GM12878 (cell line): Measurements from ENCODE around the gene RTN4RL1.

Experiments
- BACH1 ChIP-seq: fragments of 450-650 bp; IDR thresholded peaks from 2 replicates; pipeline ENCODE4 v1.6.1; 2017; ENCODE audit warnings: mild to moderate bottlenecking, borderline replicate concordance
- BHLHE40 ChIP-seq, 2 experiments: fragments of 450-650 bp in 1 of 2; IDR thresholded peaks; 2 replicates each; pipeline ENCODE4 v1.6.1; 2011 to 2017; ENCODE audit warnings: low read depth in 2 of 2, borderline replicate concordance in 1 of 2, improper control_type of control experiment in 1 of 2, low read length in 1 of 2, mild to moderate bottlenecking in 1 of 2
- CREM ChIP-seq: IDR thresholded peaks from 2 replicates; pipeline ENCODE4 v1.6.1; 2014; ENCODE audit warnings: antibody characterized with exemption, low read depth
- CTCF ChIP-seq, 3 experiments: IDR thresholded peaks in 2 of 3; conservative IDR thresholded peaks in 1 of 3; 2 replicates each; pipeline ENCODE4 v1.5.1; 2011; ENCODE audit warnings: low read depth in 3 of 3, low read length in 3 of 3, mild to moderate bottlenecking in 3 of 3, control low read depth in 2 of 3, moderate library complexity in 2 of 3, inconsistent platforms in 1 of 3, mixed read lengths in 1 of 3; ENCODE audit not compliant: control insufficient read depth in 2 of 3, insufficient read depth in 1 of 3; ENCODE audit errors: extremely low read depth in 1 of 3
- IRF3 ChIP-seq: fragments of 450-650 bp; IDR thresholded peaks from 2 replicates; pipeline ENCODE4 v1.6.1; 2014; ENCODE audit warnings: mild to moderate bottlenecking
- MEF2B ChIP-seq: fragments of 450-650 bp; IDR thresholded peaks from 2 replicates; pipeline ENCODE4 v1.6.1; 2018; ENCODE audit warnings: mild to moderate bottlenecking, moderate library complexity; ENCODE audit not compliant: partially characterized antibody, poor library complexity, severe bottlenecking
- MYC ChIP-seq: IDR thresholded peaks from 2 replicates; pipeline ENCODE4 v1.6.1; 2011; ENCODE audit warnings: mild to moderate bottlenecking, low read length, moderate library complexity, inconsistent platforms; ENCODE audit not compliant: insufficient read depth, insufficient replicate concordance, insufficient read length, severe bottlenecking
- PBX3 ChIP-seq: IDR thresholded peaks from 2 replicates; pipeline ENCODE4 v1.6.1; 2011; ENCODE audit warnings: mild to moderate bottlenecking, low read depth, low read length, moderate library complexity; ENCODE audit not compliant: insufficient replicate concordance
- RAD21 ChIP-seq: IDR thresholded peaks from 2 replicates; pipeline ENCODE4 v1.6.1; 2011; ENCODE audit warnings: mild to moderate bottlenecking, low read depth, low read length, moderate library complexity; ENCODE audit not compliant: insufficient read depth
- RBBP5 ChIP-seq: fragments of 200-600 bp; sonication (generic); conservative IDR thresholded peaks from 2 replicates; pipeline ENCODE4 v1.6.1; 2016
- SRF ChIP-seq, 2 experiments: IDR thresholded peaks; 2 replicates each; pipeline ENCODE4 v1.6.1; 2011; ENCODE audit warnings: low read depth in 2 of 2, low read length in 2 of 2, mild to moderate bottlenecking in 1 of 2, moderate library complexity in 1 of 2
- WRNIP1 ChIP-seq: IDR thresholded peaks from 2 replicates; pipeline ENCODE4 v1.6.1; 2011; ENCODE audit warnings: low read depth, low read length, improper control_type of control experiment, borderline replicate concordance

- TF ChIP-seq PBX3 (no peak), RAD21 (no peak), MYC (no peak), CTCF (IDR thresholded peaks at IDR 0.05 in 2 of 3, conservative IDR thresholded peaks at IDR 0.05 in 1 of 3; ENCODE audit: control insufficient read depth in 2 of 3, extremely low read depth in 1 of 3, insufficient read depth in 1 of 3, low read depth in 3 of 3, low read length in 3 of 3) (no peak), CREM (no peak), BHLHE40 (IDR thresholded peaks at IDR 0.05; ENCODE audit: borderline replicate concordance in 1 of 2, low read depth in 2 of 2, low read length in 1 of 2) (peak; percentile 77 to 86), WRNIP1 (no peak), IRF3 (no peak), BACH1 (no peak), MEF2B (no peak), RBBP5 (no peak), SRF (IDR thresholded peaks at IDR 0.05; ENCODE audit: low read depth in 2 of 2, low read length in 2 of 2) (no peak)
Measured at GRCh38 chr17:1942066-1942365, 83.1 kb downstream of the RTN4RL1 start.
